GM19324 (cell line): ENCODE data around the gene NOVA2.

ENCODE experiments used
- ATAC-seq: cut with Tn5 transposase; IDR thresholded peaks from one replicate; pipeline ENCODE4 v1.9.1; 2021; ENCODE audit warnings: mild to moderate bottlenecking, moderate library complexity; ENCODE audit not compliant: unreplicated experiment, low FRiP score

Gene NOVA2

GRCh38 chr19:45967246-45967645 is 6.4 kb downstream of the NOVA2 start:
- ATAC-seq: no peak

- no peak for ATAC-seq
Observed at GRCh38 chr19:45962021-45962420, 11.6 kb downstream of the NOVA2 start.

- no peak for ATAC-seq
Observed at GRCh38 chr19:45960595-45961235, 12.9 kb downstream of the NOVA2 start.

DNA sequence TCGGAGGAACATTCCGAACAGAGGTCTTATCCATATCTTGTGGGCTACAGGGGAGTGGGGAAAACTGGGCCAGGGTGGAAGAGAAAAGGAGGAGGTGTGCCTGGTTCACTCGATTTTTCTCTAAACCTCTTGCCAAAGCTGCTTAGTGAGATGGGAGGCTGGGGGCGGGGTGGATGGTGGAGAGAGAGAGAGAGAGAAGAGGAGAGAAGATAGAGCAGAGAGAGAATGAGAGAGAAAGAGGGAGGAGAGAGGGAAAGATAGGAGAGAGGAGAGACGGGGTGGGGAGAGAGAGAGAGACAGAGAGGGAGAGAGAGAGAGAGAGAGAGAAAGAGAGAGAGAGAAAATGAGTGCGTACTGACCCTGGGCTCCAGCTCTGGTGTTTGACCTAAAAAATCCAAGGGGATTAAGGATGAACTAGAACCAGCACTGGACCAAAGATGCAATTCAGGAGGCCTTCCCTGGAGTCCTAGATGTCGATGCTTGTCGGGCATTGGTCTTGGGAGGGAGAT is 14.1 kb downstream of the NOVA2 start:
- no peak for ATAC-seq

- no peak for ATAC-seq
Observed at GRCh38 chr19:45958769-45959516, 14.7 kb downstream of the NOVA2 start.

DNA sequence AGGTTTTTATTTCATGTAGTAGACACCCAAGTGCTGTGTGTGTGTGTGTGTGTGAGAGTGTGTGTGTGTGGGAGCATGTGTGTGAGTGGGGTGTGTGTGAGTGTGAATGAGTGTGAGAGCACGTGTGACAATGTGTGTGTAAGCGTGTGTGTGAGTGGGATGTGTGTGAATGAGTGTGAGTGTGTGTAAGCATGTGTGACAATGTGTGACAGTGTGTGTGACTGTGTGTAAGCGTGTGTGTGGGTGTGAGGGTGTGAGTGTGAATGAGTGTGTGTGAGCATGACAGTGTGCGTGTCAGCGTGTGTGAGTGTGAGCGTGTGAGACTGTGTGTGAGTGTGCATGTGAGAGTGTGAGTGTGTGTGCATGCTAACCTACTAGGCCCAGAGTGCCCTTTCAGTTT is 15.3 kb downstream of the NOVA2 start:
- ATAC-seq: no peak

DNA sequence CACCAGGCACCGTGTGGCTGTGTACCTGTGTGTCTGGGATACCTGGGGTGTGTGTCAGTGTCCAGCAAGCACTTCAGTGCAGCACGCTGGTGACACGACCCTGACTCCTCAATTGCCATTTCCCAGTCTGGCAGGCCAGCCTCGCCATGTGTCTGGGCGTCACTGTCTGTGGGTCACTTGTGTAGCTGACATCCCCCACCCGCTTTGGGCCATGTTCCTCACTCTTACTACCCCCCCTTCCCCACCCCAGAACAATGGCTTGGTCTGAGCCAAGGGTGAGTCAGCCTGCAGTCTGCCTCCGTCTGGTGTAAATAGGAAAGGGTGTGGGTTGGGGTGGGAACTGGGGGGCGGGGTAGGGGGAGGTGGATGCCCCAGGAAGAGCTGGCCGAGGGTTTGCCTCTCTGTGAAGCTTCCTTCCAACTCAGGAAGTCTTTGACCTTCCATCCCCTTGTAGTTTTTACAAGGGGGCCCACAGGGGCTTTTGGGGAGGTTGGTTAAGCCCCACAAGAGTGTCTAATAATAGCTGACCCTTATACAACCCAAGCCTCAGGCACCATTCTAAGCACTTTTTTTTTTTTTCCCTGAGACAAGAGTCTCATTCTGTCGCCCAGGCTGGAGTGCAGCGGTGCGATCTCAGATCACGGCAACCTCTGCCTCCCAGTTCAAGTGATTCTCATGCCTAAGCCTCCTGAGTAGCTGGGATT is 17.6 kb downstream of the NOVA2 start:
- ATAC-seq: no peak

DNA sequence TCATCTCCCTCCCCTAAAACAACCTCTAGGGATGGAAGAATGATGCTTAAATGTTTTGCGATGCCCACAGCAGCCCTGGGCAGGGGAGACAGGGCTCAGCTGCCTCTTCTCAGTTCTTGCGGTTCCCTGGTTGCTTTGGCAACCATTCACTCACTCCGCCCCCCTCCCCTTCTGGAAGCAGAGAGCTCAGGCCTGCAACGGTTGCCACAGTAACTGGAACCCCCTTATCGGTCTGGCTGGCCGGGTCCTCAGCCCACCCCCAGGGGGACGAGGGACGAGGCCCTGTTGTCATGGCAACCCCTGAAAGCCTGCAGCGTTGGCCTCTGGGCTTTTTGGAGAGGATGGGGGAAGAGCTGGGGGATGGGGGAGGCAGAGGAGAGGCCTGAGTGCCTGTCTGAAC is 19.5 kb downstream of the NOVA2 start:
- no peak for ATAC-seq

- ATAC-seq: no peak
Observed at GRCh38 chr19:45953676-45954075, 20.0 kb downstream of the NOVA2 start.

GRCh38 chr19:45952686-45953505 is 20.8 kb downstream of the NOVA2 start:
- ATAC-seq: no peak

GRCh38 chr19:45952341-45952685 is 21.4 kb downstream of the NOVA2 start:
- no peak for ATAC-seq

- ATAC-seq: no peak
Observed at GRCh38 chr19:45947926-45948325, 25.7 kb downstream of the NOVA2 start.

DNA sequence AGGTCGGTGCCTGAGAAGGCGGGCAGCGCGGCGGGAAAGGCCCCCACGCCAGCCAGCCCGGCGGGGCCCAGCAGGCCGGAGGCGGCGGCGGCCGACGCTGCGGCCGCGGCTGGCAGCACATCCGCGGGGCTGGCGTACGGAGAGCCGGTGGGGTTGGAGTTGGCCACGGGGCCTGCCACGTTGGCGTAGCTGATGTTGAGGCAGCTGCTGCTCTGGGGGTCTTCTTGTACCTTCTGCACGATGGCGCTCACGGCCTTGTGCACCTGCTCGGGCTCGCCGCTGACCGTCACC is 33.2 kb downstream of the NOVA2 start:
- no peak for ATAC-seq

DNA sequence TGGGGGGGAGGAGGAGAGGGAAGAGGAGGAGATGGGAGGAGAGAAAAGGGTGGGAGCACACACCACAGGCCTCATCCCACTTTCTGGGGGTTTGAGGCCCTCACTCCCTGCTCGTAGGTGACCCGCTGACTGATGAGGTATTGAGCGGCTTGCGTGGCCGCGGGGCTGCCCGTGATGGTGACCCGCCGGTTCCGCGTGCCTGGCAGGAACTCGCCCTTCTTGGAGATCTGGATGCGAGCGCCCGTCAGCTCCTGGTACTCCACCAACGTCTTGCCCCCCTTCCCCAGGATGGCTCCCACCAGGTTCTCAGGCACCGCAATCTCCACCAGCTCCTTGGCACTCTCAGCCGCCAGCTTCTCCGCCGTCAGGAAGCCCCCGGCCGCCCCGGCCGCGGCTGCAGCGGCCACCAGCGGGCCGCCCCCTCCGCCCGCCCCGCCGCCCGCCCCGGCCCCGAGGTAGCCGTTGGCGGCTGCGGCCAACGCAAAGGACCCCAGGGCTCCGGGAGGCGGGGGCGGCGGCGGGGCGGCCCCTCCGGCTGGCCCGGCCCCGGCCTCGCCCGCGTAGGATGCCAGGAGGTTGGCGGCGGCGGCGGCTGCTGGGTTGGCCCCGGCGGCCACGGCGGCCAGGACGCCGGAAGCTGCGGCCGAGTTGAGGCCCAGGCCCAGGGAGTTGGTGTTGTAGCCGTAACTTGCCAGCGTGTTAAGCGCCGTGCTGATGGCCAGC is 33.7 kb downstream of the NOVA2 start:
- no peak for ATAC-seq

DNA sequence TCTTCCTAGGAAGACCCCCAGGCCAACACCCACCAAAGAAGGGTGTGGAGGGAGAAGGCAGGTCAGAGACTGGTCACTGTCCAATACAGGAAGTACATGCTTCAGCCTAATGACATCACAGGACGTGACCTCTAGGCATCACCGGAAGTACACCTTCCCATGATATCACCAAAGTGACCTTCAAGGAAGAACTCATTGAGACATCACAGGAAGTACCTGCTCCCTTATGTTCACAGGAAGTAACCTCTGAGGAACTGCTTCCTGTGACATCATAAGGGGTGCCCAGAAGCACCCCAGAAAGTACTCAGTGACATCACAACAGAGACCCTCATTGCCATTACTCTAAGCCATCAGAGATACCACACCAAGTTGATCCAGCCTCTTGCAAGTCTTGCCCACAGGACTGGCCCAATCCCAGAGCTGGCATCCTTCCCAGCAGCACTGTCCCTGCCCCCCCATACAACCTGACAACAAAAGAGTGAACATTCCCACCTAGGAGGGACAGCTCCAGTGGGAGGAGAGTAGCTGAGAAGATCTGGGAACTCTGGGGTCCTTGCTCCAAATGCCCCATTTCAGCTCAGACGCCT is 34.8 kb downstream of the NOVA2 start:
- ATAC-seq: no peak

GRCh38 chr19:45935267-45935666 is 38.4 kb downstream of the NOVA2 start:
- no peak for ATAC-seq

GRCh38 chr19:45934551-45935230 is 39.0 kb downstream of the NOVA2 start:
- ATAC-seq: no peak

GRCh38 chr19:45933759-45934158 is 39.9 kb downstream of the NOVA2 start:
- ATAC-seq: no peak

DNA sequence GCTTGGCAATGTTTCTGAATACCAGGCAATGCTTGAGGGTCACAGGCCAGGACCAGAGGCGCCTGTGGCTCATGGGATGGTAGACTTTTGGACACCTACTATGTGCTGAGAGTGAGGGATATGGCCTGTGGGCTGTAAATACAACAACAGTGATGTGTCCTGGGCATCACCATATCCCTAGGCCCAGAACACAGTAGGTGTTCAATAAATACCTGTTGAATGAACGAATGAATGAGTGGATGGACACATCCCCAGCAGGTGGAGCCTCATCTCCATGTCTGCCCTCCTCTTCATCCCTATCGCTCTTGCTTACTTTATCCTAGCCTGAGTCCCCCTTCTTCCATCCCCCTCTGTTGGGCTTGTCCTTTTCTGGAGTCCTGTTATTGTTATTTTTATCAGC is 42.6 kb downstream of the NOVA2 start:
- no peak for ATAC-seq
